ENCODE results near the gene ZBTB20. TPM values are rescaled to one million over a fixed set of nuclear protein-coding genes. Genes with fewer than 3 reads are reported as not detected.

ZBTB20 gene
- total RNA-seq, 1 donor from 2014 or later: 15.5 TPM

GRCh38 chr3:115169808-115170207 is 22.7 kb upstream of the ZBTB20 start:
- no peak overlapping the region for H3K4me3 Mint-ChIP-seq (ENCODE audit: unreplicated experiment)
- no peak for DNase-seq (ENCODE audit: low spot score)
- peak; percentile 84 for TF ChIP-seq CTCF (IDR thresholded peaks at IDR 0.05)
- H3K9me3 Mint-ChIP-seq (ENCODE audit: low read depth): no peaks in the 10 kb centered on the region
- H3K4me1 Mint-ChIP-seq (ENCODE audit: low read depth): no peaks in the 10 kb centered on the region
- H3K36me3 Mint-ChIP-seq (ENCODE audit: low read depth): no peaks in the 10 kb centered on the region
- no peaks in the 10 kb centered on the region for H3K27me3 Mint-ChIP-seq (ENCODE audit: low read depth)
- no peak overlapping the region for H3K27ac Mint-ChIP-seq (ENCODE audit: unreplicated experiment)

DNA sequence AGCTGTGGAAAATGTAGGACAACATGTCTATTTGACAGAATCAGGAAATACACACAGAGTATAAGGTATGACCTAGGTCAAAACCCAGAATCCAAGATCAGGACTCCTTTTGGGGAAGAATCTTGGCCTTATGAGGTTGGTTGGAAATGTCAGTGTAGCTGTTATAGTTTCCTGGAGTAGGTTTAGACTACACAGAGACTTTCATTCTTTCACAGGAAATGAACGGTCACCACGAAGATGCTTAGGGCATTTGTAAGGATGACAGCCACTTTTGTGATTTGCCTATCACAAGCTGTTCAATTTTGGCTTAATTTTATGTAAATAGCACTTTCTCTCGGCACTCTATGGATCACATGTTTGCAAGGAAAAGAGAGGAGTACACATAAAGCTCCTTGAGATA is 18.6 kb upstream of the ZBTB20 start:
- Mint-ChIP-seq H3K27ac (ENCODE audit: unreplicated experiment) (no peak overlapping the region), H3K27me3 (ENCODE audit: low read depth) (no peaks in the 10 kb centered on the region), H3K4me1 (ENCODE audit: low read depth) (no peaks in the 10 kb centered on the region), H3K4me3 (ENCODE audit: unreplicated experiment) (no peak overlapping the region), H3K36me3 (ENCODE audit: low read depth) (no peaks in the 10 kb centered on the region), H3K9me3 (ENCODE audit: low read depth) (no peaks in the 10 kb centered on the region)
- DNase-seq (ENCODE audit: low spot score): no peak
- TF ChIP-seq CTCF (IDR thresholded peaks at IDR 0.05): no peak

DNA sequence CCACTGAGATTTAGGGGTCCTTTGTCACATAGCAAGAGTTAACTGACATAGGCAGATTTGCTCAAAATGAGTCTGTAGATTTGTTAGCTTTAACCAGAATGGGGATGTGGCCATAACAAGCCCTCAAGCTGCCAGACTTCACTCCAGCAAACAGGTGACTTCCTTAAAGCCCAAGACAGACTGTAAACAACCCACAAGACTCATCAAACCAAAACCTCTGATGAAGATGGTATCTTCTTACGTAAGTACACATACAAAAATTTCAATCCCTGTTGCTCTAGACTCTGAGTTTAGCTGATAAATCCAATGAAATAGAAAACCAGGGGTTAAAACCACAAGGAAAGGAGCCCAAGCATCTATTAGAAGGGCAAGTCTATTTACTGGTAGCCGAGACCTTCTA is 18.2 kb upstream of the ZBTB20 start:
- no peak for TF ChIP-seq CTCF (IDR thresholded peaks at IDR 0.05)
- no peak overlapping the region for H3K27ac Mint-ChIP-seq (ENCODE audit: unreplicated experiment)
- no peaks in the 10 kb centered on the region for H3K36me3 Mint-ChIP-seq (ENCODE audit: low read depth)
- H3K27me3 Mint-ChIP-seq (ENCODE audit: low read depth): no peaks in the 10 kb centered on the region
- no peak overlapping the region for H3K4me3 Mint-ChIP-seq (ENCODE audit: unreplicated experiment)
- no peaks in the 10 kb centered on the region for H3K4me1 Mint-ChIP-seq (ENCODE audit: low read depth)
- H3K9me3 Mint-ChIP-seq (ENCODE audit: low read depth): no peaks in the 10 kb centered on the region
- no peak for DNase-seq (ENCODE audit: low spot score)

DNA sequence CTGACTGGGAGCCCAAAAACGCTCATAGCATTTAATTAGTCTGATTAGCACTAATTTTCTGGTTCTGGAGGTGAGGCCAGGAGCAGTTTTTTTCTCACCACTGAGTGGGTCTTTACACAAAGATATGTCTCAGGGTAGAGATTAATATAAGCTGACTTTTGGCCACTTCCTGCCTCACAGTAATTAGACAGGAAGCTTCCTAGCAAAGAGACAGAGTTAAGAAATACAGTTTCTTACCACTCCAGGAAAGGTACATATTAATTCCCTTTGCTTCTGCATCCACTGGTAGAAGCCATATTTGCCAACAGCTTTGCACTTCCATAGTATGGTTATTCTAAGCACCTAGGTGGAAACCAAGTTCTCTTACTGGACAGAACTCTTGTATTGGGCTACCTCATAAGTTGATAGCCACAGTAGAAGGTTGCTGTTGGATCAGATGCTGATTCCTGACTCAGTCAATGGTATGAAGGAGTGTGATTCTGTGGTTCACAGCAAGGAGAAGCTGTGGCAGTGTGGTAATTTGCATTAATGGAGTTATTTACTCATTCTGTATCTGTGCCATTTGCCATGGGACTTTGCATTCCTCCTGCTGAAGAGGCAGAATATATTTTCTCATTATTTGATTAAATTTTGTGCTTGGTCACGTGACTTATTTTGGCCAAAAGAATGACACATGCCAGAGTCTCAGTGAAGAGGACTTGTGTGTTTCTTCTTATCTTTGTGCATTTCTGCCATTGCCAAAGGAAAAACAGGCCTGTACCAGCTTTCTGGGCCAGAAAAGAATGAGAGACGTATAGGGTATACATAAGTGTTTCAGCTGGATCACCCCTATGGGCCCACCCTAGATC is 17.5 kb upstream of the ZBTB20 start:
- H3K27me3 Mint-ChIP-seq (ENCODE audit: low read depth): no peaks in the 10 kb centered on the region
- no peaks in the 10 kb centered on the region for H3K9me3 Mint-ChIP-seq (ENCODE audit: low read depth)
- H3K27ac Mint-ChIP-seq (ENCODE audit: unreplicated experiment): no peak overlapping the region
- no peaks in the 10 kb centered on the region for H3K4me1 Mint-ChIP-seq (ENCODE audit: low read depth)
- H3K36me3 Mint-ChIP-seq (ENCODE audit: low read depth): no peaks in the 10 kb centered on the region
- no peak for DNase-seq (ENCODE audit: low spot score)
- H3K4me3 Mint-ChIP-seq (ENCODE audit: unreplicated experiment): no peak overlapping the region
- TF ChIP-seq CTCF (IDR thresholded peaks at IDR 0.05): no peak

DNA sequence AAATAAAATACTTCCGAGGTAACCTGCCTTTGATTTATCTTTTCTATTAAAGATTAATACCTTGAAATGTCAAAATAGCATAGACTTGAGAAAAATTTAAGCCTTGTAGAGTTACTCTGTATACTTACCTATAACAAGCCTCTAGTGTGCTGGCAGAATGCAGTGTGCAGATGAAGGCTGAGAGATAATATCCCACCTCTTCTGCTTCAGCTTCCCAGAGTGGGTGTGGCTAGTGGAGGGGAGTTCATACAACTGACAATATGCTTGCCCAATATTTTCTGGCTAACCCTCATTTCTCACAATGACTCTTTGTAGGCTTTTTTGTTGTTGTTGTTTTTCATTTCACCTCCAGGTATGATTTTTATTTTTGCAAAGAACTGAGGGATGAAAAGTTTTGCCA is 15.7 kb upstream of the ZBTB20 start:
- TF ChIP-seq CTCF (IDR thresholded peaks at IDR 0.05): no peak
- Mint-ChIP-seq H3K27ac (ENCODE audit: unreplicated experiment) (no peak overlapping the region), H3K27me3 (ENCODE audit: low read depth) (no peaks in the 10 kb centered on the region), H3K36me3 (ENCODE audit: low read depth) (no peaks in the 10 kb centered on the region), H3K4me3 (ENCODE audit: unreplicated experiment) (no peak overlapping the region), H3K9me3 (ENCODE audit: low read depth) (peaks cover 6% of the 10 kb centered on the region), H3K4me1 (ENCODE audit: low read depth) (no peaks in the 10 kb centered on the region)
- DNase-seq (ENCODE audit: low spot score): no peak
